HG03159 (cell line): ENCODE measurements around the gene NFAT5.

ENCODE experiments used
- ATAC-seq: cut with Tn5 transposase; IDR thresholded peaks from one replicate; pipeline ENCODE4 v1.9.1; 2021; ENCODE audit warnings: mild to moderate bottlenecking, moderate library complexity; ENCODE audit not compliant: unreplicated experiment

NFAT5 gene

GRCh38 chr16:69590590-69590989, 24.8 kb downstream of the NFAT5 start:
- no peak for ATAC-seq

DNA sequence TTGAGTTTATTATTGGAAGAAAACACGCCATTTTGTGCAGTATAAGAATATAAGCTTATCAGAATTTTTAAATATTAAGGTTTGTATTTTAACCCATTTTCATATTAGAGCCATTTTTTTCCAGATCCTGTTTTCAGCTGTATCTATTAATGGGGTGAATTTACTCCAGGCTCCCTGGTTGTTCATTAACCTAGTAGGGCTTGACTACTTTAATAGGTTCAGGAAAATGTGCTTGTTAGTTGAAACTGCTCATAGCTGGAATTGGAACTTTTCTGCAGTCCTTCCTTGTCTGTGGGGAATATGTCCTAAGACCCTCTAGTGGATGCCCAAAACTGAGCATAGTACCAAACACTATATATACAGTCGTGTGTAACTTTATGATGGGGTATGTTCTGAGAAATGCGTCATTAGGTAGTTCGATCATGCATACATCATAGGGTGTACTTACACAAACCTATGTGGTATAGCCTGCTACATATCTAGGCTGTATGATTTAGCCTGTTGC, 28.0 kb downstream of the NFAT5 start:
- ATAC-seq: no peak

DNA sequence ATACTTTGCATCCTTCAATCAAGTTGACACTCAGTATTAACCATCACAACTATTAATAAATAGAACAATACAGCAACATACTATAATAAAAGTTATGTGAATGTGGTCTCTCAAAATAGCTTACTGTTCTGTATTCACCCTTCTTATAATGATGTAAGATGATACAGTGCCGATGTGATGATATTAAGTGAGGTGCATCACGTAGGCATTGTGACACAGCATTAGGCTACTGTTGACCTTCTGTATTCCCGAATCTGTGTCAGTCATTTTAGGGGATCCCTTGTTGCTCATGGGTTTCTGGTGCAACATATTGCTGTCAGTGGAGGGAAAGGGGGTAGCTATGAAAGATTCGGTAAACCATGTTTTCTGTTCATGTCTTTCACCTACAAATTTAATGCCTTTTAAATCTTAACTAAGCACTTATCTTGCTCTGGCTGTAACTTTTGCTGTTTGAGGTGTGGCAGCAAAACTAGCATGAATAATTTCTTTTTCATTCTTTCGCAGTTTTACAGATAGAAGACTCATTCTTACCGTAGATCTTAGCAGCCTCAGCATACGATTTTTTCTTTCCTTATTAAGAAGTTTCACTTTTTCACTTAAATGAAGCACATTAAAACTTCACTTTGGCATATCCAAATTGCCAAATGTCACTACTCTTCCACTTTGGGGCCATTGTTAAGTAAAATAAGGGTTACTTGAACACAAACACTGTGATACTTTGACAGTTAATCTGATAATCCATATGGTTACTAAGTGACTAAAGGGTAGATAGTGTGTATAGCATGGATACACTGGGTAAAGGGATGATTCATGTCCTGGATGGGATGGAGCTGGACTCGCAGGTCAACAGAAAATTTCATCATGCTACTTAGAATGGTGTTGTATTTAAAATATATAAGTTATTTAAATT, 29.6 kb downstream of the NFAT5 start:
- no peak for ATAC-seq

DNA sequence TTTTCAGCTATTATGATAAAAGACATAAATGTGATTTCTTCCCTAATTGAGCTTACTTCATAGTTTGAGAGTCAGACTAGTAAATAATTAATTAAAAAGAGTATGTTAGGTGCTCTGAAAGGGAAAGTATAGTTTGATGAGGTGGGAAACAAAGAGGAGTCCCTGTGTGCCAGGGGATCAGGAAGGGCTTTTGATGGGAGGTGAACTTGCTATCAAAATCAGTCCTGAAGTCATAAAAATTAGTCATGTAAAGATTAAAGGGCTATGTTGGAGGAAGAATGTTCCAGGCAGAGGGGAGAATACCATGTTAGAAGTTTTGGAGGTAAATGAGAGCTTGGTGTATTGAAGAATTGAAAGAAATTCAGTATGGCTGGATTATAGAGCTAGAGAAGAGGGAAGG, 31.0 kb downstream of the NFAT5 start:
- ATAC-seq: no peak

- ATAC-seq: no peak
Observed at GRCh38 chr16:69598045-69598444, 32.3 kb downstream of the NFAT5 start.

GRCh38 chr16:69599731-69600130, 34.0 kb downstream of the NFAT5 start:
- ATAC-seq: no peak

DNA sequence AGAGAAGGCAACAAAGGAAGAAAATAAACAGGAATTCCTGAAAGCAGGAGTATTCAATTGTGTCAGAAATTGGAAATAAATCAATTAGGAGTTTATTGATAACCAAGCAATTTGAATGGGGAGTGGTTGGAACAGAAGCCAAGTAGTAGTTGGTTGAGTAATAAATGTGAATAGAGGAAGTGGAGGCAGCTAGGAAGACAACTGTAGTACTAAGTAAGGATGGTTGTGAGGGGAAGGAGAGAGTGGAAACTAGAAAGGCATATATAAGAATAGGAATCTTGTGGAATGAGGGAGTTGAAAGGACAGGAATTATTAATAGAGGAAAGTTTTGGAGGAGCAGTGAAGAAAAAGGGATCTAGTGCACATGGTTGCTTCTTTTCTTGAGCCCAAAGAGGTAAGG, 34.4 kb downstream of the NFAT5 start:
- no peak for ATAC-seq

DNA sequence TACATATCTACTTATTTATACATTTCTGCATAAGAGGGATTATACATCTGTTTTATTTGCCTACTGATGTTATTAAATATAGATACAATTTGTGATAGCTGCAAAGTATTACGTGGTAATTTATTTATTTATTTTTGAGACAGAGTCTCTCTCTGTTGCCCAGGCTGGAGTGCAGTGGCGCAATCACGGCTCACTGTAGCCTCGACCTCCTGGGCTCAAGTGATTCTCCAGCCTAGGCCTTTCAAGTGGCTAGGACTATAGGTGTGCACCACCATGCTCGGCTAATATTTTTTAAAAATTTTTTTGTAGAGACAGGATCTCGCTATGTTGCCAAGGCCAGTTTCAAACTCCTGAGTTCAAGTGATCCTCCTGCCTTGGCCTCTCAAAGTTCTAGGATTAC, 35.5 kb downstream of the NFAT5 start:
- no peak for ATAC-seq

GRCh38 chr16:69606985-69607384, 41.2 kb downstream of the NFAT5 start:
- ATAC-seq: no peak

GRCh38 chr16:69607674-69608073, 41.9 kb downstream of the NFAT5 start:
- ATAC-seq: no peak

- ATAC-seq: no peak
Observed at GRCh38 chr16:69610356-69610755, 44.6 kb downstream of the NFAT5 start.

GRCh38 chr16:69611103-69611640, 45.4 kb downstream of the NFAT5 start:
- ATAC-seq: no peak

- no peak for ATAC-seq
Observed at GRCh38 chr16:69613378-69614154, 47.8 kb downstream of the NFAT5 start.

DNA sequence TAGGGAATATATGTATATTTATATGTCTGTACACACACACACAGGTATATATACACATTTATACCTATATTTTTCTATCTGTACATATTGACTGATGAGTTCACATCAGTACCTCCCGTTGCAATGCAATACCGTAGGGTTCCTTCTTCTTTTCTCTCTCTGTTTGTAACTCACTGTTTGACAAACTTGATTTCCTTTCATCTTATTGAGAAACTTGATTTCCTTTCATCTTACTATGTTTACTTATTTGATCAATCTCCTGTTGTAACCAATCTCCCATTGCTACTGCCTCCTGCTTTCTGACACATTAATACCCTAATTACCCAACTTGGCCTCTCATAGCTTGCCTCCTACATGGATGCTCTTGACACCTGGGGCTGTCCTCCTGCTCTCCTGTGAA, 49.8 kb downstream of the NFAT5 start:
- no peak for ATAC-seq

- ATAC-seq: no peak
Observed at GRCh38 chr16:69616082-69616481, 50.3 kb downstream of the NFAT5 start.

DNA sequence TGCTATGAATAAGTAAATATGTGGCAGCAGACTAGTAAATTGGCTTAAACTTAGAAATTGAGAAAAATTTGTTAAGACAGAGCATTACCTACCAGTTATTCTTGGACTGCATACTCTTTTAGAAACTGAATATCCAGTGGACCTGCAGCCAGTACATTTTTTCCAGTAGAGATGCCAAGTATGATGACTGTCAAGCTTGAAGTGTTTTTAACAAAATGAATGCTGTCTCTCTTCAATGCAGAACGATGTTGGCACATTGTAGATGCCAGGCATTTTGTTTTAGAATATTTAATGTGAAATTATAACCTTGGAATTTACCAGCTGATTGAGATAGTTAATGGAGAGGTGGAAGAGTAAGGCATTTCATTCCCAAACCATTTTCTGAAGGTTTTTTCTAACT, 52.5 kb downstream of the NFAT5 start:
- no peak for ATAC-seq

- no peak for ATAC-seq
Observed at GRCh38 chr16:69618721-69619120, 53.0 kb downstream of the NFAT5 start.

DNA sequence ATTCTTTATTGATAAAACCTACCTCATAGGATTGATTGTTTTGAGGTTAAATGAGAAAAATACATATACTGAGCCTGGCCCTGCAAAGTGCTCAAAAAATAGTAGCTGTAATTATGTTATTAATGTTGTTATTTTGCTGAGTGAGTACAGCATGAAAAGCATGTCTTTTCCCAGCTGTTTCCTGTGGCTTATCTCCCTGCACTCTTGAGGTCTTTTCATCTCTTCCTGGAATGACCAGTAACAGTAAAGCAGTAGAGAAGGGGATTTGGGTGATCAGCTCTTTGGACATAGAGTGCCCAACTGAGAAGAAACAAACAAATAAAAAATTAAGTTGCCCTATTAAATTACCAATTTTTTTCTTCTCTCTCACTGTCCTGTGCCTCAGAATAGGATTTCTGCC, 53.7 kb downstream of the NFAT5 start:
- no peak for ATAC-seq

GRCh38 chr16:69620573-69620972, 54.8 kb downstream of the NFAT5 start:
- no peak for ATAC-seq

GRCh38 chr16:69621225-69621624, 55.5 kb downstream of the NFAT5 start:
- ATAC-seq: no peak

DNA sequence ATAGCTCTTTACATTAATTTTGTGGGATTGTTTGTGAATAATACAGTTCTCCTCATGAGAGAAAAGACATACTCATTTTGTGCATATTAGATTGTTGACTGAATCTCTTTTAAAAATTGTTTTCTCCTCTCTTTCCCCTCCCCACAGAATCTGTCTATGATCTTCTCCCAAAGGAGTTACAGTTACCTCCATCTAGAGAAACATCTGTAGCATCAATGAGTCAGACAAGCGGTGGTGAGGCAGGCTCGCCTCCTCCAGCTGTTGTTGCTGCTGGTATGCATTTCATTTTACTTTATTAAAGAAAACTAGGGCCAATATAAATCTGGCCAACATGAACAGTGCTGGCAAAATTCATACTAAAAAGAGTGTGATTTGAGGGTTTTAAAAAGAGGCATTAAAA, 60.5 kb downstream of the NFAT5 start:
- ATAC-seq: no peak

GRCh38 chr16:69632828-69633227, 67.1 kb downstream of the NFAT5 start:
- ATAC-seq: no peak
